HG03520 (cell line): Measurements from ENCODE around the gene FCN3.
"Not testable (repeated sequence)": the region's sequence is repeated elsewhere in the genome, so short reads cannot be mapped to it uniquely, and the experiment has no call there.

Experiments used
- ATAC-seq: cut with Tn5 transposase; IDR thresholded peaks from one replicate; pipeline ENCODE4 v1.9.1; 2021; ENCODE audit warnings: mild to moderate bottlenecking, moderate library complexity; ENCODE audit not compliant: unreplicated experiment

FCN3 gene

GRCh38 chr1:27374362-27375086 lies at the start of gene FCN3:
Gene FCN3, minus strand, starts transcription at chr1:27374824. Its CDS starts 6 bp downstream, at chr1:27374818.
- no peak for ATAC-seq

DNA sequence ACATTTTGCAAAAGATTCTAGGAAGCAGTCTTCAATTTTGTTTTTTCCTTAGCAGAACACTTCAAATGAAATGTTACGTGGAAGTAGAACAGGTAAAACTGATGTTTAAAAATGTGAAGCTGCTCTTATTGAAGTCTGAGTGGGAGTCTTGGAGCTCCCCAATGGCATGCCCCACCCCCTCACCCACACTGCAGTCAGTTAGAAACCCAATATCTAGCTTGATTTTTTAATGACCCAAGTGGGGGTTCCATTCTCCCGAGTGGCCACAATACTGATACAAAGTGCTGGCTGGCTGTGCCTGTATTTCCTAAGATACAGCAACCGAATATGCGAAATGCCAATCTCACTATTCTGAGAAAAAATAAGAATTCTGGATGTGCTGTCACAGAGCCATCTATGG lies 49.1 kb upstream of the FCN3 start:
- ATAC-seq = no peak

DNA sequence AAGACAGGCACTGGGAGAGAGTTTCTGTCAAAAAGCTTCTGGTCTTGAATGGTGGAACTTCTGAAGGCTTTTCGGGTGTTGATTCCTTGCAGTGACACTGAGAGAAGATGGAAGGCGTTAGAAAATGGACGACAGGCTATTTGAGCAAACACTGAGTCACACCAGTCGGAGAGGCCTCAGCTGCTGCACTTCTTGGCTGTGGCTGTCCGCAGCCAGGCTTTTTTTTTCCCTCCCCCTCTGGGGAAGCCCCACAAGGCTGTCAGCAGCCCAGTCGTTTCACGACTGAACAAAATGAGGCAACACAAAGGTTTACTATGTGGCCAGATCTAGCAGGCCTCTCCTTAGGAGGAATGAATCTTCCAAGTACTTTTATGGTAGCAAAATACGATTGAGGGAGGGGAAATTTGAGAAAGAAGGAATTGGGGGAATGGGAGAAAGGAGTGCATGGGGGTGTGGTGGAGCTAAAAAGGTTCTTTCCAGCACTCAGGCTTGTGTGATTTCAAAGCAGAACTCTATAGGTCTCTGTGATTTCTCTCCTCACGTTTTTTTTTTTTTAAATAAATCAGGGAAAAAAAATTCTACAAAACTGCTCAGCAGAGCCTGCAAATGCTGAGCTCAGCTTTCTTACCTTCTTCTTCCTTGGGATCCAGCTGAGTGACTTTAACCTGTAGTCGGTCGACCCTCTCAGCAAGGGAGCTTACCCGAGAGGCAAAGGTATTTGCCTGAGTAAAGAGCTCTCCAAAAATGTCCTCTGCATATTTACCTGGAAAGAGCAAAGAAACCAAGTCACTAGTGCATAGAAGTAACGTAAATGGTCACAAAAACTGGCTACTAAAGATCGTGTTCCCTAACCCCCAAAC lies 43.9 kb upstream of the FCN3 start:
- peak; percentile 55 for ATAC-seq

- no peak for ATAC-seq
Measured at GRCh38 chr1:27417713-27418112, 43.1 kb upstream of the FCN3 start.

DNA sequence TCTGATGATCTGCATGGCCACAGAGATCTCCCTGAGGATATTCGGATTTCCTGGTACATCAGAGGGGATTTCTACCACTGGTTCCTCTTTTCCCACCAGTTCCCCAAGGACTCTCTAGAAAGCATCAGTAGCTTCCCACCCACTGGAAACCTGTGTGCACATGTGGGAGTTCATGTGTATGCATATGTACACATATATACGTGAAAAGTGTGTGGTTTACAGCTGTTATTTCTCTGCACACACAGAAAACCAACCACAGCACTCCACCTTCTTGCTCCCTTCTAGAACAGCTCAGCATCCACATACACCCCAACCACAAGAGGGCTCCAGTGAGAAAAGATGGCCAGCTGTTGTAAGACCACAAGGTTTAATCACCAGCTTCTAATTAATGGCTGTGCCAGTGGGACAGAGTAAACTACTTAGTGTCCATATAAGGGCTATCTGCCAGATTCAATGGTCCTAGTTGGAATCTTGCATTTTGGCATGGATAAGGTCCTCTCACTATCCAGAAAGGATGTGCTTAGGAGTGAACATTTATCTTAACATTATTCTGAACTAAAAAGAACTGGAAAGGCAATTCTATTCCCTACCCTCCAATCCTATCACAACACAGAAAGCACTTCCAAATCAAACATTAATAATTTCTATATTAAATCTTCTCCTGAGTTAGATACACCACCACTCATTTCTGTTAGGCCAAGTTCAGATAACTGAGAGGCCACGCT lies 41.9 kb upstream of the FCN3 start:
- ATAC-seq = no peak

- no peak for ATAC-seq
Measured at GRCh38 chr1:27414091-27414490, 39.5 kb upstream of the FCN3 start.

GRCh38 chr1:27413004-27413403 lies 38.4 kb upstream of the FCN3 start:
- ATAC-seq = no peak

DNA sequence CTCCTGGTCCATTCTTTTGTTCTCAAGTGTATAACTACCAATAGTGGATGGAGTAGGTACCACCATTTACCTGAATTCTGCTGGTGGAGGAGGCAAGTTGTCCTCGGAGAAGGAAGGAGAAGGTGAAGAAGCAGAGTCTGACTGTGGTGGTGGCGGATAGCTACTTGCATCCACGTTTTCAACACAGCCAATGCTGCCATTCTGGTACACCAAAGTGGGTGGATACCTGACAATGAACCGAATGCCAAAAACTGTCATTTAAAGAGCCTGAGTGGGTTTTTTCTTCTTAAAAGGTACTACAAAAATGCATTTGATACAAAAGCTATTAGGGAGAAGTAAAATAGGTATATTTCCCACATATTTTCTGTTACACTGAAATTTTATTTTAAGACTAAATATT lies 37.9 kb upstream of the FCN3 start:
- no peak for ATAC-seq

DNA sequence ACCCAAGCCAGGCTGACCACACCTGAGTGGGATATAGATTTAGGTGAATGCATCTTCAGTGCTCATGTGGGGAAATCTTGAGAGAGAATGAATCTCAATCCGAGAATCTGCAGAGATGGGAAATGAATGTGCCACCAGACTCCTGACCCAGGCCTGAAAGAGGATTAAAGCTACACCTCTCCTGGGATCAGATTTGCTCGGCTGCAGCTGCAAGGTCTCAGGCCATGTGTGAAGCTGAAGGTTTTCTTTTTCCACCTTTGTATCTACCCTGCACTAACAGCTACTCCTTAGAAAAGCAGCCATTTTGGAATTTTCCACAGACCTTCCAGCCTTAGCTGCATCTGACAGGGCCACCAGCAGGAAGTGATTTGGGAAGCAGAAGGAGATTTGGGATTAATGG lies 36.1 kb upstream of the FCN3 start:
- ATAC-seq = no peak

DNA sequence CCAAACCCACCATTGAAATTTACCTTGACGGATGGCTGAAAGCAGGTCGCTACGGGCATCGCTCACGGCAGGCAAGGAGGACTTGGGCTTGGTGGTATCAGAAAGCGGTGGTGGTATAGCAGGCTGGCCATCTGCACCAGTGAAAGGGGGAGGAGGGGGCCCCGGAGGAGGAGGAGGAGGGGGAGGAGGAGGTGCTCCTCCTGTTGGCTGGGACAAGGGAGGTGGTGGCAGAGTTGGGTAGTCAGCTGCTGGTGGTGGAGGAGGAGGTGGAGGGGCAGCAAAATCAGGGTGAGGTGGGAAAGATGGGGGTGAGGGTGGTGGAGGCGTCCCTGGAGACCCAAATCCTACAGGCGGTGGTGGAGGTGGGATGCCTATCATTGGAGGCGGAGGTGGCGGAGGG lies 35.0 kb upstream of the FCN3 start:
- ATAC-seq = no peak

- no peak for ATAC-seq
Measured at GRCh38 chr1:27408151-27408550, 33.5 kb upstream of the FCN3 start.

DNA sequence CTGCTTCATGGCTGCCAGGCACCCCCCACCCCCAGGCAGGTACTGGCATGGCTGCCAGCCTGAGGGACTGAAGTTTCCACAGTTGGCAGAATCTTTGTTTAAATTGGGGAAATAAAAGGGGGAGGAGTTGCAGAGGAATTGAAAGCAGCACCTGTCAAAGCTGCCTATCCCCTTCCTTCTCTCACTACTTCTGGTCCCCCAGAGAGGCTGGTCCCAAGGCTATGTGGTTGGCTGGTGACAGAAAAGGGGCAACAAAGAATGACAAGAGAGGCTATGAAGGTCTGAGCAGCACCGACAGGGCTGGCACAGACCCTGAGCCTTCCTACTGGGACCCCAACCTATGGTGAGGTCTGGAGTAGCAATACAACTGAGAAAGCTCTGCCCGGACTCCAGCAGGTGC lies 32.2 kb upstream of the FCN3 start:
- ATAC-seq = not testable (repeated sequence)

- ATAC-seq = no peak
Measured at GRCh38 chr1:27406362-27406680, 31.7 kb upstream of the FCN3 start.

DNA sequence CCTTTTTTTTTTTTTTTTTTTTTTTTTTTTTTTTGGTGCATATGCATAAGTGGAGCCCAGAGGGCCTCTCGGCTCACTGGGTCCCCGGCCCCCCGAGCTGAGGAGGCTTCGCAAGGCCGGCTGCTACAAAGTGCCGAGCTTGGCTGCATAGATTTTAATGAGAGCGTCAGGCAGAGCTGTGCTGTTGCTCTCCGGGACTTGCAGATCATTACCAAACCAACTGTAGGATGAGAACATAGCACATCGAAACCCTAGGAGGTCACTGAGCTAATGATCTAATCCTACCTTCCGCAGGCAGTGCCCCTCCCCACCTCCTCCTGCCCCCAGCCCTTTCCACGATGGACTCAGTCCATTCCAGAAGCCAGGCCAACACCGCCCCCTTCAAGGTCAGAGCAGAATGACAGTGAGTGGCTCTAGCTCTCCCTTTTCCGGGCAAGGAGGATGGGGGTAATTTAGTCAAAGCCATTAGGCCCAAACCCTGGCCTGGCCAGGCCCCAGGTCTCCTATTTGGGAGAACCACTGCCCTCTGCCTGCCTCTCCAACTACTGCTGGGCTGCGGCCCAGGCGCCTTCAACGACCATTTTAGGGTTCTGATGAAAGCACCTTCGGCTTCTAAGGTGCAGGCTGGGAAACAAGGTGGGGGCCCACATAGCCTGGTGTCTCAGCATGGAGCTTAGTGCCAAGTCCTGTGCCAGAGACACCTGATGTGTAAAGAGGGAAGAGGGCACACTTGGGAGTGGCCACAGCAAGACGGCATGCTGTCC lies 31.2 kb upstream of the FCN3 start:
- not testable (repeated sequence) for ATAC-seq

DNA sequence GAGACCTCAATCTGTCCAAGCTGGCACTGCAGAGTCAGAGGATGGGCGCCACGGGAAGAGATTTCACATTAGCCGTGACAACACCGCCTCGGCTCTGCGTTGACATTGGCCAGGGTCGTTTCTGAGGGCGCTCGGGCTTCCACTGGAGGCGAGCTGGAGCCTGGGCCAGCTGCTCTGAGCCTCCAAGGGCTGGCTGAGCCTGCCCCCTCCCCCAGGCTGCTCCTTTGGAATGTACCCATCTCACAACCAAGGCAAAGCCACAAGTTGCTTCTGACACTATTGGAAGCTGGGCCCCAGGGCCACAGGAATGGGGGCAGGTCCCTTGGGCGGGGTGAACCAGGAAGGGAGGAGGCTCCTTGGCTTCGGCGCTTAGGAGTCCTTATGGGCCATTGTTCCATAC lies 30.4 kb upstream of the FCN3 start:
- ATAC-seq = no peak

- ATAC-seq = no peak
Measured at GRCh38 chr1:27403931-27404330, 29.3 kb upstream of the FCN3 start.

- no peak for ATAC-seq
Measured at GRCh38 chr1:27403065-27403726, 28.6 kb upstream of the FCN3 start.

GRCh38 chr1:27402349-27402754 lies 27.7 kb upstream of the FCN3 start:
- ATAC-seq = no peak

DNA sequence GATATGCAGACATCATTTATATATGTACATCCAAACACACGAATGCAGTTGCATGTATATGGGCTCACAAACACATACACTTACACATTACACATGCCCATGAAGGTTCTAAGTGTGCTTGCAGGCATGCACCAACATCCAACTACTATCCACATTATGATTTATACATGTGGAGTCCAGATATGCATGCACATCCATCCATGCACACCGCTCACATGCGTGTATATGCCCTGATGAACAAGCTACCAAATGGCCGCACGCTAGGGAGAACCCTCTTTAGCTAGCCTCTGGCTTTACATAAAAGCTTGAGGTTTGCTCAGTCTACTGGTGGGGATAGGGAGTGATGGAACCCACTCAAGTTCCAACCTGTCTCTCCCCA lies 26.3 kb upstream of the FCN3 start:
- no peak for ATAC-seq
